Uterus (tissue), 2 donors: ENCODE results near the gene GAS2L1.

Source experiments
- POLR2A ChIP-seq, 2 donors: fragments of 450-650 bp; IDR thresholded peaks; one replicate each; pipeline ENCODE4 v1.6.1; 2016; ENCODE audit warnings: antibody characterized with exemption in 2 of 2, mild to moderate bottlenecking in 1 of 2, moderate library complexity in 1 of 2
- TF ChIP-seq, protein P1 (sequence below), 4 experiments: fragments of 200-600 bp in 2 of 4; fragments of 450-650 bp in 2 of 4; sonication (generic) in 2 of 4; IDR thresholded peaks; one replicate each; pipeline ENCODE4 v1.5.1; 2016 to 2019; ENCODE audit warnings: antibody characterized with exemption in 4 of 4, mild to moderate bottlenecking in 2 of 4, moderate library complexity in 1 of 4

DNA sequence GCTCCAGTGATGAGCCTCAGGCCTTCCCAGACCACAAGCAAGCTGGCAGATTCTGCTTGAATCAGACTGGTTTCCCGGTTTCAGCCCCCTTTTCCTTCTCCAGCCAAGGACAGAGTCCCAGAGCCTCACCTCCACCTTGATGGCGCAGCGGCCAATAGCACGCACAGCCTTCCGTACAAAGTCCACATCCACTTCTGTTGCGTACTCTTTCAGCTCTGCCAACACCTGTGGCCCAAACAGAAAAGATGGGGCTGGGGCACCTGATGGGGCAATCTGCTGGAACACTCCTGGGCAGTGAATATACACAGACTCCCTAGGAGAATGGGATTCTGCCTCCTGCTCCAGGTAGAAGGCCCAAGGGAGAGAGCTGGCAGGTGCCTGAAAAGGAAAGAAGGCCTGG is 44.6 kb downstream of the GAS2L1 start:
- TF ChIP-seq, protein P1, sequence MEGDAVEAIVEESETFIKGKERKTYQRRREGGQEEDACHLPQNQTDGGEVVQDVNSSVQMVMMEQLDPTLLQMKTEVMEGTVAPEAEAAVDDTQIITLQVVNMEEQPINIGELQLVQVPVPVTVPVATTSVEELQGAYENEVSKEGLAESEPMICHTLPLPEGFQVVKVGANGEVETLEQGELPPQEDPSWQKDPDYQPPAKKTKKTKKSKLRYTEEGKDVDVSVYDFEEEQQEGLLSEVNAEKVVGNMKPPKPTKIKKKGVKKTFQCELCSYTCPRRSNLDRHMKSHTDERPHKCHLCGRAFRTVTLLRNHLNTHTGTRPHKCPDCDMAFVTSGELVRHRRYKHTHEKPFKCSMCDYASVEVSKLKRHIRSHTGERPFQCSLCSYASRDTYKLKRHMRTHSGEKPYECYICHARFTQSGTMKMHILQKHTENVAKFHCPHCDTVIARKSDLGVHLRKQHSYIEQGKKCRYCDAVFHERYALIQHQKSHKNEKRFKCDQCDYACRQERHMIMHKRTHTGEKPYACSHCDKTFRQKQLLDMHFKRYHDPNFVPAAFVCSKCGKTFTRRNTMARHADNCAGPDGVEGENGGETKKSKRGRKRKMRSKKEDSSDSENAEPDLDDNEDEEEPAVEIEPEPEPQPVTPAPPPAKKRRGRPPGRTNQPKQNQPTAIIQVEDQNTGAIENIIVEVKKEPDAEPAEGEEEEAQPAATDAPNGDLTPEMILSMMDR (IDR thresholded peaks at IDR 0.05) = no peak
- TF ChIP-seq POLR2A (IDR thresholded peaks at IDR 0.05) = no peak
